ENCODE measurements around the gene CEMIP2.

GRCh38 chr9:71676460-71676859 lies 91.9 kb downstream of the CEMIP2 start:
- TF ChIP-seq CTCF (IDR thresholded peaks at IDR 0.05), result no peak
- no peak for TF ChIP-seq POLR2AphosphoS5 (IDR thresholded peaks at IDR 0.05)
- TF ChIP-seq EP300 (IDR thresholded peaks at IDR 0.05), result no peak
- no peak for TF ChIP-seq POLR2A (IDR thresholded peaks at IDR 0.05)

Data from sigmoid colon (tissue), 4 donors.